ENCODE measurements around the gene SLC5A10.

- no peak for TF ChIP-seq POLR2A (IDR thresholded peaks at IDR 0.05)
- TF ChIP-seq, protein P1, sequence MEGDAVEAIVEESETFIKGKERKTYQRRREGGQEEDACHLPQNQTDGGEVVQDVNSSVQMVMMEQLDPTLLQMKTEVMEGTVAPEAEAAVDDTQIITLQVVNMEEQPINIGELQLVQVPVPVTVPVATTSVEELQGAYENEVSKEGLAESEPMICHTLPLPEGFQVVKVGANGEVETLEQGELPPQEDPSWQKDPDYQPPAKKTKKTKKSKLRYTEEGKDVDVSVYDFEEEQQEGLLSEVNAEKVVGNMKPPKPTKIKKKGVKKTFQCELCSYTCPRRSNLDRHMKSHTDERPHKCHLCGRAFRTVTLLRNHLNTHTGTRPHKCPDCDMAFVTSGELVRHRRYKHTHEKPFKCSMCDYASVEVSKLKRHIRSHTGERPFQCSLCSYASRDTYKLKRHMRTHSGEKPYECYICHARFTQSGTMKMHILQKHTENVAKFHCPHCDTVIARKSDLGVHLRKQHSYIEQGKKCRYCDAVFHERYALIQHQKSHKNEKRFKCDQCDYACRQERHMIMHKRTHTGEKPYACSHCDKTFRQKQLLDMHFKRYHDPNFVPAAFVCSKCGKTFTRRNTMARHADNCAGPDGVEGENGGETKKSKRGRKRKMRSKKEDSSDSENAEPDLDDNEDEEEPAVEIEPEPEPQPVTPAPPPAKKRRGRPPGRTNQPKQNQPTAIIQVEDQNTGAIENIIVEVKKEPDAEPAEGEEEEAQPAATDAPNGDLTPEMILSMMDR (IDR thresholded peaks at IDR 0.05), result no peak
These were observed 11.4 kb downstream of the SLC5A10 start for GRCh38 chr17:18963126-18964017.

Measured in esophagus squamous epithelium (tissue), 4 donors.